ENCODE measurements around the gene HYOU1.
"Not testable (repeated sequence)": the region's sequence is repeated elsewhere in the genome, so short reads cannot be mapped to it uniquely, and the experiment has no call there.

The HYOU1 gene

GRCh38 chr11:119019996-119020395 is 37.0 kb downstream of the HYOU1 start:
- no peak for DNase-seq (ENCODE audit: low read depth)

- DNase-seq (ENCODE audit: low read depth), result peak; percentile 81
Observed at GRCh38 chr11:119018074-119018938, 38.7 kb downstream of the HYOU1 start, which contains the start of the genes RPS25 and TRAPPC4. RPS25 (minus strand) TSS chr11:119018343; CDS start chr11:119018284, 59 bp downstream. TRAPPC4 (plus strand) TSS chr11:119018766; CDS start chr11:119018796, 30 bp downstream.

GRCh38 chr11:119017377-119017776 is 39.6 kb downstream of the HYOU1 start:
- DNase-seq (ENCODE audit: low read depth), result not testable (repeated sequence)

GRCh38 chr11:119016216-119017009 is 40.6 kb downstream of the HYOU1 start:
- no peak for DNase-seq (ENCODE audit: low read depth)

GRCh38 chr11:119015054-119015611 is 41.9 kb downstream of the HYOU1 start:
- no peak for DNase-seq (ENCODE audit: low read depth)

- DNase-seq (ENCODE audit: low read depth), result no peak
Observed at GRCh38 chr11:119014209-119014924, 42.6 kb downstream of the HYOU1 start.

- DNase-seq (ENCODE audit: low read depth), result no peak
Observed at GRCh38 chr11:119012629-119013170, 44.3 kb downstream of the HYOU1 start.

GRCh38 chr11:119011476-119012053 is 45.4 kb downstream of the HYOU1 start:
- no peak for DNase-seq (ENCODE audit: low read depth)

GRCh38 chr11:119006656-119007055 is 50.3 kb downstream of the HYOU1 start:
- DNase-seq (ENCODE audit: low read depth), result no peak

- no peak for DNase-seq (ENCODE audit: low read depth)
Observed at GRCh38 chr11:119000906-119001305, 56.1 kb downstream of the HYOU1 start.

- DNase-seq (ENCODE audit: low read depth), result no peak
Observed at GRCh38 chr11:118998822-118999221, 58.2 kb downstream of the HYOU1 start.

GRCh38 chr11:118998388-118998717 is 58.7 kb downstream of the HYOU1 start:
- DNase-seq (ENCODE audit: low read depth), result no peak

- peak; percentile 91 for DNase-seq (ENCODE audit: low read depth)
Observed at GRCh38 chr11:118997627-118998387, 59.2 kb downstream of the HYOU1 start, which contains the start of gene CENATAC. CENATAC (plus strand) TSS chr11:118998138; CDS start chr11:118998198, 60 bp downstream.

GRCh38 chr11:118996926-118997626 is 59.9 kb downstream of the HYOU1 start:
- no peak for DNase-seq (ENCODE audit: low read depth)

Measured in stimulated activated CD8-positive, alpha-beta memory T cell treated with anti-CD3 and anti-CD28 coated beads, Interleukin-7, amount 100 ng/mL, for 24 hours (primary cell).